CD4-positive, alpha-beta T cell treated with Interleukin-2 at 100 ng/mL for 4 hours (primary cell): ENCODE measurements around the gene HELZ2.
"Not testable (repeated sequence)": the region's sequence is repeated elsewhere in the genome, so short reads cannot be mapped to it uniquely, and the experiment has no call there.

Experiments used
- DNase-seq: peaks from one replicate; pipeline ENCODE4 v3.0.0-alpha.2; 2020; ENCODE audit warnings: low spot score

HELZ2 gene

GRCh38 chr20:63578224-63579016, 4.4 kb upstream of the HELZ2 start:
- DNase-seq = no peak

DNA sequence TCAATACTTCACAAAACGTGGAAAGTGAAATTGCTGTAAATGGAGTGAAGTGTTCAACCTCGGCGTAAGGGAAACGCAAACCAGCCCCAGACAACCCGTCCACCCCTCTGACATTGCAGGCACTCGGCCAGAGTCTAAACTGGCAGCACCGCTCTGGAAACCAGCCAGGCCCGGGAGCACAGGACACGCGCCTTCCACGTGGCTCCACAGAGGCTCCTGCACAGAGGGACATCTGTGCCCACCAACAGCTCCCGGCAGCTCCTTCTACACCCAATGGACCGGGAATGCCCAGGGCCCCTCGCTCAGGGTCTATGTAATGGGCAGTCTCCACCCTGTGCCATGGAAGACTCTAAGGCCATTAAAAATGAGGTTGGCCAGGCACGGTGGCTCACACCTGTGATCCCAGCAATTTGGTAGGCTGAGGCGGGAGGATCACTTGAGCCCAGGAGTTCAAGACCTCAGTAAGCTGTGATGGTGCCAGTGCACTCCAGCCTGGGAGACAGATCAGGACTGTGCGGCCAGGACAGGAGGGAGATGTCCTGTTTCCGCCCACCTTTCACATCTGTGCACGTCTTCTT, 3.4 kb upstream of the HELZ2 start:
- DNase-seq = no peak

DNA sequence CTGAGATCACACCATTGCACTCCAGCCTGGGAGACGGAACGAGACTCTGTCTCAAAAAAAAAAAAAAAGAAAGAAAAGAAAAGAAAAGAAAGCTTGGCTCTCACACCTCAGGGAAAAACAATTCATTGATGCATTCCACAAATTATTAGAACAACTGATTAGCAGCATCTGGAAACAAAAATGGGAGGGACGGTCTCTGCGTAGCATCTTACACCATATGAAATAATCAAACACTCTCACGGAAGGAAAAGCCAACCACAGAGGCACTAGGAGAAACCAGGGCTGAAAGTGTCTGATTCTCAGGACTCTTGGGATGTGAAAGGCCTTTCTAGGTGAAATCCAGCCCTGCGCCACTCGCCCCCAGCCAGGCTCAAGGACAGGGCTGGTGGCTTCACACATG, 2.3 kb upstream of the HELZ2 start:
- DNase-seq = no peak

GRCh38 chr20:63574829-63575743, 1.0 kb upstream of the HELZ2 start:
- DNase-seq = no peak

DNA sequence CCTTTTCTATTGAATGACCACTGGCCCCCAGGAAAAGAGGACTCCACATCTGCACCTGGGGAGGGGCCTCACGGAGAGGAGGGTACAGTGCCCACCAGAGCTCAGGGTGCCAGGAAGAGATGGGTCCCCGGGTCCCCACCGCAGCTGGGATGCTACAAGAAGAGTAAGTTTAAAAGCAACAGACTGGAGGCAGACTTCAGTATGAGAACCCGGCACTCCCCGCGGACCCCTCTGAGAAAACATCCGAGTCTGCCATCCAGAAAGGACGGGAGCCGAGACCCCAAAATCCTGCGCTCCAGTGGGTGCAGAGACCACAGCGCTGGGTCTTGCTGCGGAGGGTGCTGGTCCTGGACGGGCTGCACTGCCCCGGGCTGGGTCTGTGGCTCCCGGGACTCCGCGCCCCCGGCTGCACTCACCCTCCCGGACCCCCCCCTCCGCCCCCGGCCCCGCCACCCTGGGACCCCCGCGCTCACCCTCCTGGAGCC, 350 bp downstream of the HELZ2 start:
- no peak for DNase-seq

DNA sequence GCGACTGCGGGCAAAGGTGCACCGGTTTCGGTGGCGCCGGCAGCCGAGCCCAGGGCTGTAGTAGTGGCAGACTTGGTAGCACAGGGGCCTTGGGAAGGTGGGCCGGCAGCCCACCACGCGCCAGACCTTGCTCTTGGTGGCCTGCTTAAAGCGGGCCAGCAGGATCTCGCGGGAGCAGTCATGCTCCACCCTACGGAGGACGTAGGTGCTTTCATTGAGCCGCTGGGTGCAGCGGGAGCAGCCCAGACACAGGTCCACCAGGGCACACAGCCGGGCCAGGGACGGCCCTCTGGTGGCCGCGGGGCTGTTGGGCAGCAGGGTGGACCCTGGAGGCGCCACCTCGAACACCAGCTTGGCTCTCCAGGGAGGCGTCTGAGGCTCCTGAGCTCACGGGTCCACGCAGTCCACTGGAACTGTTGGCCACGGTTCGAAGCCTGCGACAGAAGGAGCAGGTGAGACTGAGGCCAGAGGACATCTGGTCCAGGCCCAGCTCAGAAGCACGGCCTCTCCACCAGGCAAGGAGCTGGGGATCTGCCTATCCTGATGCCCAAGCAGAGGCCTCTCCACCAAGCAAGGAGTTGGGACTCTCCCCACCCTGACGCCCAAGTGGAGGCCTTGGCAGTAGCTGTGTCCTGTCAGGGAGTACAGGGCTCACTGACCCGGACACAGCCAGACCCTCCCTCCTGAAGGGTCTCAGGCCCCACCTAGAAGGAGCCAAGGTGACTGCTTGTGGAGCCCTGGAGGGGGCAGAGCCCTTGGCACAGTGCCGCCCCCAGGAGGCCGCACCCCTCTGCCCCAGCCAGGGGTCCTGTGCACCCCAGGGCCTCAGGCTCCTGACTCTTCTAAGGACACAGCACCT, 1.0 kb downstream of the HELZ2 start:
- no peak for DNase-seq

DNA sequence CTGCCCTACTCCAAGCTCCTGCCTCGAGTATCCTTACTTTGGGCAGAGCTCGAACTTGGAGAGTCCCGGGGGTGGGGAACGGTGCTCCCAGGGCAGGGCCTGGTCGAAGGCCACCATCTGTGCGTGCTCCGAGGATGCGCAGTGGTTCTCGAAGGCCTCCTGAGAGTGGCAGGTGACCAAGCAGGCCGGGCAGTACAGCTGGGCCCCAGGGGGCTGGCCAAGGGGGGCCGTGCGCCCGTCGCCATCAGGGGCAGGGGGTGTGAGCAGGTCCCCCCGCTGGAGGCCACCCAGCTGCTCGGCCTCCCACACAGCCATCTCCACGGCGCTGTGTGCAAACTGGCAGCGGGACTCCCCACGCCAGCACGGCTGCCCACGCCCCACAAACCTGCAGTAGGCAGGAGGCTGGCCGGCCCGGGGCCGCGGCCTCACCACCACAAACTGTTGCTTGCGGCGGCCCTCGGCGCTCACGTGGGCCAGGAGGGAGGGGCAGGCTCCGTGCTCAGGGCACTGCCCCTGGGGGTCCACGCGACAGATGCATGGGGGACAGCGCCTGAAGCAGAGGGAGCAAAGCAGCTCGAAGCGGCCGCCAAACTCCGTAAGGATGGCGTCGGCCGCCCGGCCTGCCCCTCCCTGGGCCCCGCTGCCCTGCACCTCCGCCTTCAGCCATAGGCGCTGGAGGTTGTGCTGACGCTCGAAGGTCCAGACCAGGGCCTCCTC, 1.8 kb downstream of the HELZ2 start:
- no peak for DNase-seq

GRCh38 chr20:63571087-63571478, 3.0 kb downstream of the HELZ2 start:
- DNase-seq = not testable (repeated sequence)

DNA sequence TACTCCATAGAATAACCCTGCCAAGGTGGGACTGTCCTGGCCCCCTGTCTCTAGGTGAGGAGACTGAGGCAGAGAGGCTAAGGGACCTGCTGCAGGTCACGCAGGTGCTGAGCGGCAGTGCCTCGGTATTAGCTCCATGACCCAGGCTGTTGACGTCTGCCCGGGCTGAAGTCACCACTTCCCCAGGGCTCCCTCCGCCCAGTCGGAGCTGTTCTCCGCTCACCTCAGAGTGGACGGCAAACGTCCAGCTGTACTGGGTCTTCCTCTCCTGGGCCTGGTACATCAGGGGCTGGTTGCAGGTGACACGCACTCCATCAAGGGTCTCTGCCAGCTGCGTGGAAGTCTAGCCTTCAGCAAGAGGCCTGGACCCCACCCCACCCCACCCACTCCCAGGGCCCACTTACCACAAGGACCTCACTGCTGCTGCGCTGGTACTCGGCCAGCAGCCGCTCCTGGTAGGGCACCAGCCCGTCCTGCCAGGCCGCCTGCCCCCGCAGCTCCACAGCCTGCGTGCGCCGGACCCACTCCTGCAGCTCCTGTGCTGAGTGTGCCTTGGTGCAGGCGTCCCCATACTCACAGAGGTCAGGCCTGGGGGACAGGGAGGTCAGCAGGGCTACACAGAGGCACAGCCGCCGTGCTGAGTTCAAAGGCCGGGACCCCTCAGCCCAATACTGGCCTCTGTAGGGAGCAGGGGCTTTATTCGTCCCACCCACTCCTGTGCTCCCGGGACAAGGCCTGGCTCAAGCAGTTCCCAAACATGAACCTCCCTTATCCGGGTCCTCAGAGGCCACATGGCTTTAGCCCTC, 3.6 kb downstream of the HELZ2 start:
- DNase-seq = no peak

GRCh38 chr20:63568986-63569949, 4.8 kb downstream of the HELZ2 start:
- no peak for DNase-seq

- DNase-seq = no peak
Observed at GRCh38 chr20:63568170-63568981, 5.7 kb downstream of the HELZ2 start.

DNA sequence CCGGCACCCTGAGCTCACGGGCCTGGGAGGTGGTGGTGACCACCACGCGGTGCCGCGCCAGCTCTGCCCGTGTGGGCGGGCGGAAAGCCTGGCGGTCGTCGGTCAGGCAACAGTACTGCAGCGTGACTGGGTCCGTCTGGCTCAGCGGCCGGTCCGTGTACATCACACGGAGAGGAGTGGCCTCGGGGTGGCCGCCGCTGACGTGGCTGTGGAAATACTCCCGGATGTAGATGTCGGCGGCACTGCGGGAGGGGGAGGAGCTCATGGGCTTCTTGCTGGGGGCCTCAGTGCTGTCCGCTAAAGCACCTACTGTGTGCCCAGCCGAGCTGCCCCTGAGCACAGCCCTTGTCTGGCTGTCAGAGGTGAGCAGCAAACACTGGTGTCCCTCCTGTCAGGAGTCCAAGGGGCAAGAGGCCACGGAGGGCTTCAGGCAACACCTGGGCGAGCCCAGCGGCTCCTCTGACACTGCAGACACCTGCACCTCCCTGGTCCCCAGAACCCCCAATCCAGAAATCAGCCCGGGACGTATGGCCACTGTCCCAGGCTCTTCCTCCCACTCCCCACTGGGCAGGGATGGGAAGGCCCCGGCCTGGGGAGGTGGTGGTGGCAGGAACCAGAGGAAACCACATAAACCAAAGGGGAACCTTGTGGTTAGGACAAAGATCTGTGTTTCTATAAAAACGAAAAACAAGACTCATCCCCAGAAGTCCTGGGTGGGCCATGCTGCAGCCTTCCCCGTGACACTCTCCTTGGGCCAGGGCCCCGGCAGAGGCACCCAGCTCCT, 6.5 kb downstream of the HELZ2 start:
- peak; percentile 56 for DNase-seq

GRCh38 chr20:63567136-63567385, 7.0 kb downstream of the HELZ2 start:
- no peak for DNase-seq

GRCh38 chr20:63566395-63567135, 7.5 kb downstream of the HELZ2 start:
- DNase-seq = no peak

DNA sequence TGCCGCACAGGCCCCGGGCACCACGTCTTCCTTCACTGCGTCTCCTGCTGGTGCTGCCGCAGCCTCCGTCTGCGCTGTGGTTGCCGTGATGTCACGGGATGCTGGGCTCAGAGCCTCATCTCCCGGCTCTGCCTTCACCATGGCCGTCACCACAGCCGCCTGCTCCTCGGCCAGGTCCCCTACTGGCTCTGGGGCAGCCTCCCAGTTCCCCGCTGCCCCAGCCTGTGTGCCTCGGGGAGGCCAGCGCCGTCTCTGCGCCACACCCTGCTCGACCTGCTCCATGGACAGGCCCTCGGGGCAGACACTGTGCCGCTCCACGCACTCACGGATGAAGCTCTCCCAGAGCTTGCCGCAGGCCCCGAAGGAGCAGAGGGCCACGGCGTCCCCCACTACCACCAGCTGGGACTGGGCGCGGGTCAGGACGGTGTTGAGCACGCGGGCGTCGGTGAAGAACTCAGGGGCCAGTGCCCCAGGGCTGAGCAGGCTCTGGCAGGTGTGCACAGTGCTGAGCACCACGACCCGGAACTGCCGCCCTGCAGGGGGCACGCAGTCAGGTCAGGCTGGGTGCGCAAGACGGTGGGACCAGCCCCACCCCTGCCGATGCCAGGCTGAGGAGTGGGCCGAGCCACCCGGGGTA, 8.2 kb downstream of the HELZ2 start:
- DNase-seq = no peak

DNA sequence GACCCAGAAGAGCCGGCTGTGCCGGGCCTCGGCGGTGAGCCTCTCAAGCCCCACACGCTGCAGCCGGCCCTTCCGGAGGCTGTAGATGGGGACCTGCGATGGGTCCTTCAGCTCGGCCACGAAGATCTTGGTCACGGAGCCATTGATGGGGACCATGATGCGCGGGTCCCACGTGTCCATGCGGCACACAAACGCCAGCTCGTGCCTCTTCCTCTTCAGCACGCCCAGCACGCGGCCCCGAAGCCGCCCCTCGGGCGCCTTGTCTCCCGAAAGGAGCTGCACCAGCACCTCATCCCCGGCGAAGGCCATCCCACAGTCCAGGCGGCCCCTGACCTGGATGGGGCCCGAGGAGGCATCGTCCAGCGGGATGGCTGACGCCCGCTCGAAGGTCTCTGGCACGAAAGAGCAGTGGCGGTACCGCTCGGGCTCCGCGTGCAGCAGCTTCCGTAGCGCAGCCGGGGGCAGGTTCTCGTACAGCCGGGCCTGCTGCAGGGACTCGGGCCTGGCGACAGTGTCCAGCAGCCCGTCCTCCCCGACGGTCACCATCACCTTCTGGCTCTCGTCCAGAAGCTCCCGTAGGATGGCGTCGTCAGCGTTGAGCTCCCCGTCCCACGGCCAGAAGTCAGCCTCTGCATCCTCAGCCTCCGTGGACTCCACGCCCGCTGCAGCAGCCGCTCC, 8.9 kb downstream of the HELZ2 start:
- no peak for DNase-seq
